SK-N-SH treated with all-trans-retinoic acid at 6 μM for 48 hours (cell line): ENCODE data around the gene SCUBE2.

ENCODE experiments used
- ARNTL ChIP-seq: fragments of 450-650 bp; formaldehyde crosslinking; IDR thresholded peaks from 2 replicates; pipeline ENCODE4 v1.5.0; 2020; ENCODE audit warnings: low read depth, mild to moderate bottlenecking, moderate library complexity, borderline replicate concordance
- GLIS3 ChIP-seq: fragments of 250-450 bp; sonication (Bioruptor Pico); IDR thresholded peaks from 2 replicates; pipeline ENCODE4 v1.5.0; 2020; ENCODE audit warnings: mild to moderate bottlenecking, moderate library complexity
- OSR1 ChIP-seq: fragments of 250-450 bp; sonication (Bioruptor Pico); IDR thresholded peaks from 2 replicates; pipeline ENCODE4 v1.8.0; 2022; ENCODE audit warnings: moderate library complexity, mild to moderate bottlenecking, inconsistent platforms
- RARB ChIP-seq: fragments of 250-450 bp; sonication (Bioruptor Pico); IDR thresholded peaks from 2 replicates; pipeline ENCODE4 v1.8.0; 2021; ENCODE audit warnings: mild to moderate bottlenecking, moderate library complexity
- SNAI2 ChIP-seq: fragments of 250-450 bp; sonication (Bioruptor Pico); IDR thresholded peaks from 2 replicates; pipeline ENCODE4 v1.5.0; 2020; ENCODE audit warnings: mild to moderate bottlenecking, moderate library complexity
- TCF4 ChIP-seq: fragments of 250-450 bp; sonication (Bioruptor Pico); IDR thresholded peaks from 2 replicates; pipeline ENCODE4 v1.8.0; 2021; ENCODE audit warnings: mild to moderate bottlenecking, moderate library complexity, borderline replicate concordance
- TOX ChIP-seq: fragments of 250-450 bp; sonication (Bioruptor Pico); IDR thresholded peaks from 2 replicates; pipeline ENCODE4 v1.8.0; 2021; ENCODE audit warnings: mild to moderate bottlenecking, moderate library complexity, borderline replicate concordance
- ZFP3 ChIP-seq: fragments of 250-450 bp; sonication (Bioruptor Pico); IDR thresholded peaks from 2 replicates; pipeline ENCODE4 v1.5.0; 2020; ENCODE audit warnings: mild to moderate bottlenecking, moderate library complexity
- ZNF8 ChIP-seq: fragments of 450-650 bp; formaldehyde crosslinking; IDR thresholded peaks from 2 replicates; pipeline ENCODE4 v1.5.0; 2020; ENCODE audit warnings: mild to moderate bottlenecking, moderate library complexity
- TF ChIP-seq, protein P1 (sequence below): fragments of 250-450 bp; sonication (Bioruptor Pico); IDR thresholded peaks from 2 replicates; pipeline ENCODE4 v1.8.0; 2020; ENCODE audit warnings: mild to moderate bottlenecking, moderate library complexity, borderline replicate concordance
- TF ChIP-seq, protein P2 (sequence below): fragments of 250-450 bp; sonication (Bioruptor Pico); IDR thresholded peaks from 2 replicates; pipeline ENCODE4 v1.8.0; 2021; ENCODE audit warnings: low read depth, mild to moderate bottlenecking, moderate library complexity, borderline replicate concordance
- TF ChIP-seq, protein P3 (sequence below): fragments of 250-450 bp; sonication (Bioruptor Pico); IDR thresholded peaks from 2 replicates; pipeline ENCODE4 v1.5.1; 2021; ENCODE audit warnings: mild to moderate bottlenecking, moderate library complexity

DNA sequence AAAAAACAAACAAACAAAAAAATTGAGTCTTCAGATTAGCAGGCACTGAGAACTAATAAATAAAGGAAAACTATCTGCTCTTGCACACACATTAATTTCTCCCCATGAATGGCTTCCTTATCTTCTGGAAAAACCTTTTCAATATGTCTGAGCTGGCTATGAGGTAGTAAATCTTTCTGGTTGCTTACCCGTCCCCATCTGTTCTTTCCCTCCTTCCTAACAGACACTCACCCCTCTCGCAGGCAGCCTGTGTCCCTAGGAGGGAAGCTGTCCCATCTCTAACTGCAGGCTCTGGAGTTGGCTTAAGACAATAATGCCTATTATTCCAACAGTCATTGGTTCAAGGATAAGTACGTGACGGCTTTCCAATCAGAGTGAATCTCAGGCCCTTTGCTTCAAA, 8.2 kb upstream of the SCUBE2 start:
- TF ChIP-seq ZFP3 (CRISPR knock-in tag) (no peak), RARB (CRISPR knock-in tag) (no peak), OSR1 (CRISPR knock-in tag) (no peak), TOX (no peak), ZNF8 (no peak), ARNTL (CRISPR knock-in tag) (no peak), TCF4 (CRISPR knock-in tag) (no peak), GLIS3 (CRISPR knock-in tag) (no peak), SNAI2 (CRISPR knock-in tag) (no peak)
- TF ChIP-seq, protein P1, sequence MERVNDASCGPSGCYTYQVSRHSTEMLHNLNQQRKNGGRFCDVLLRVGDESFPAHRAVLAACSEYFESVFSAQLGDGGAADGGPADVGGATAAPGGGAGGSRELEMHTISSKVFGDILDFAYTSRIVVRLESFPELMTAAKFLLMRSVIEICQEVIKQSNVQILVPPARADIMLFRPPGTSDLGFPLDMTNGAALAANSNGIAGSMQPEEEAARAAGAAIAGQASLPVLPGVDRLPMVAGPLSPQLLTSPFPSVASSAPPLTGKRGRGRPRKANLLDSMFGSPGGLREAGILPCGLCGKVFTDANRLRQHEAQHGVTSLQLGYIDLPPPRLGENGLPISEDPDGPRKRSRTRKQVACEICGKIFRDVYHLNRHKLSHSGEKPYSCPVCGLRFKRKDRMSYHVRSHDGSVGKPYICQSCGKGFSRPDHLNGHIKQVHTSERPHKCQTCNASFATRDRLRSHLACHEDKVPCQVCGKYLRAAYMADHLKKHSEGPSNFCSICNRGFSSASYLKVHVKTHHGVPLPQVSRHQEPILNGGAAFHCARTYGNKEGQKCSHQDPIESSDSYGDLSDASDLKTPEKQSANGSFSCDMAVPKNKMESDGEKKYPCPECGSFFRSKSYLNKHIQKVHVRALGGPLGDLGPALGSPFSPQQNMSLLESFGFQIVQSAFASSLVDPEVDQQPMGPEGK (CRISPR knock-in tag) = no peak
- TF ChIP-seq, protein P2, sequence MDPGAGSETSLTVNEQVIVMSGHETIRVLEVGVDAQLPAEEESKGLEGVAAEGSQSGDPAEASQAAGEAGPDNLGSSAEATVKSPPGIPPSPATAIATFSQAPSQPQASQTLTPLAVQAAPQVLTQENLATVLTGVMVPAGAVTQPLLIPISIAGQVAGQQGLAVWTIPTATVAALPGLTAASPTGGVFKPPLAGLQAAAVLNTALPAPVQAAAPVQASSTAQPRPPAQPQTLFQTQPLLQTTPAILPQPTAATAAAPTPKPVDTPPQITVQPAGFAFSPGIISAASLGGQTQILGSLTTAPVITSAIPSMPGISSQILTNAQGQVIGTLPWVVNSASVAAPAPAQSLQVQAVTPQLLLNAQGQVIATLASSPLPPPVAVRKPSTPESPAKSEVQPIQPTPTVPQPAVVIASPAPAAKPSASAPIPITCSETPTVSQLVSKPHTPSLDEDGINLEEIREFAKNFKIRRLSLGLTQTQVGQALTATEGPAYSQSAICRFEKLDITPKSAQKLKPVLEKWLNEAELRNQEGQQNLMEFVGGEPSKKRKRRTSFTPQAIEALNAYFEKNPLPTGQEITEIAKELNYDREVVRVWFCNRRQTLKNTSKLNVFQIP (CRISPR knock-in tag) = no peak
- TF ChIP-seq, protein P3, sequence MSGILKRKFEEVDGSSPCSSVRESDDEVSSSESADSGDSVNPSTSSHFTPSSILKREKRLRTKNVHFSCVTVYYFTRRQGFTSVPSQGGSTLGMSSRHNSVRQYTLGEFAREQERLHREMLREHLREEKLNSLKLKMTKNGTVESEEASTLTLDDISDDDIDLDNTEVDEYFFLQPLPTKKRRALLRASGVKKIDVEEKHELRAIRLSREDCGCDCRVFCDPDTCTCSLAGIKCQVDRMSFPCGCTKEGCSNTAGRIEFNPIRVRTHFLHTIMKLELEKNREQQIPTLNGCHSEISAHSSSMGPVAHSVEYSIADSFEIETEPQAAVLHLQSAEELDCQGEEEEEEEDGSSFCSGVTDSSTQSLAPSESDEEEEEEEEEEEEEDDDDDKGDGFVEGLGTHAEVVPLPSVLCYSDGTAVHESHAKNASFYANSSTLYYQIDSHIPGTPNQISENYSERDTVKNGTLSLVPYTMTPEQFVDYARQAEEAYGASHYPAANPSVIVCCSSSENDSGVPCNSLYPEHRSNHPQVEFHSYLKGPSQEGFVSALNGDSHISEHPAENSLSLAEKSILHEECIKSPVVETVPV (CRISPR knock-in tag) = no peak
